GM12878 (cell line): Measurements from ENCODE around the gene ZKSCAN1. TPM values are rescaled to one million over a fixed set of nuclear protein-coding genes. Genes with fewer than 3 reads are reported as not detected.
"Not testable (repeated sequence)": the region's sequence is repeated elsewhere in the genome, so short reads cannot be mapped to it uniquely, and the experiment has no call there.

ENCODE experiments used
- ATAC-seq: fragments of 200-7000 bp; cut with Tn5 transposase; 3 replicates; pipeline ENCODE4 v1.9.1; 2020; ENCODE audit warnings: mild to moderate bottlenecking, moderate library complexity
- BruUV-seq: library from RNA; stranded (reverse); fragments of 400-500 nt; replicated peaks from 2 replicates; lab custom pipeline; 2021; lab: Mats Ljungman, UMichigan
- CTCF ChIA-PET: fragments of 300-600 bp; sonication (Branson Sonifier 250); formaldehyde crosslinking; extraction: SDS; loops from one replicate; lab custom pipeline; 2021; ENCODE audit warnings: inconsistent platforms; lab: Yijun Ruan, JAX
- POLR2A ChIA-PET: fragments of 350-600 bp; formaldehyde crosslinking; extraction: SDS; loops from one replicate; lab custom pipeline; 2021; ENCODE audit warnings: inconsistent platforms; lab: Charles Lee
- RAD21 ChIA-PET: fragments of 300-600 bp; sonication (Branson Sonifier 250); formaldehyde crosslinking; loops from one replicate; lab custom pipeline; 2023; ENCODE audit warnings: antibody characterized with exemption; ENCODE audit not compliant: unreplicated experiment; lab: Charles Lee
- SMC1A ChIA-PET: fragments of 300-600 bp; sonication (Branson Sonifier 250); formaldehyde crosslinking; loops from one replicate; lab custom pipeline; 2023; ENCODE audit not compliant: unreplicated experiment, uncharacterized antibody; lab: Charles Lee
- DNase-seq: peaks from one replicate; pipeline ENCODE4 v3.0.0-alpha.2; 2011; ENCODE audit warnings: low read depth, low spot score
- FAIRE-seq: peaks from 3 replicates; lab custom pipeline; 2011; peaks lifted over from hg19 to GRCh38; lab: Jason Lieb, UNC
- H2AFZ ChIP-seq: 2 replicates; pipeline ENCODE4 v1.6.0; 2011; ENCODE audit warnings: low read depth, low read length, control low read depth; ENCODE audit not compliant: control insufficient read depth
- H3K27ac ChIP-seq: 2 replicates; pipeline ENCODE4 v1.5.1; 2011; ENCODE audit warnings: control low read depth; ENCODE audit not compliant: control insufficient read depth, insufficient read depth
- H3K27me3 ChIP-seq, 2 experiments: replicated peaks in 1 of 2; 2 replicates each; pipeline versions ENCODE4 v1.6.0 to v1.6.1; 2011; ENCODE audit warnings: low read length in 1 of 2; ENCODE audit not compliant: control insufficient read depth in 2 of 2, insufficient read depth in 2 of 2
- H3K36me3 ChIP-seq, 2 experiments: 2 replicates each; pipeline ENCODE4 v1.5.1; 2011; ENCODE audit warnings: low read length in 1 of 2; ENCODE audit not compliant: control insufficient read depth in 2 of 2, insufficient read depth in 2 of 2
- H3K4me1 ChIP-seq: 2 replicates; pipeline ENCODE4 v1.6.1; 2011; ENCODE audit warnings: mild to moderate bottlenecking, low read length, moderate library complexity, mixed read lengths; ENCODE audit not compliant: control insufficient read depth, insufficient read depth
- H3K4me2 ChIP-seq: 2 replicates; pipeline ENCODE4 v1.6.0; 2011; ENCODE audit warnings: control low read depth; ENCODE audit not compliant: control insufficient read depth, insufficient read depth
- H3K4me3 ChIP-seq: fragments of 200-600 bp; sonication (generic); 2 replicates; pipeline ENCODE4 v1.5.1; 2016
- H3K79me2 ChIP-seq: 2 replicates; pipeline ENCODE4 v1.6.0; 2011; ENCODE audit warnings: low read length; ENCODE audit not compliant: control insufficient read depth, insufficient read depth
- H3K9ac ChIP-seq: 2 replicates; pipeline ENCODE4 v1.8.0; 2011; ENCODE audit warnings: low read length, control low read depth, mixed read lengths; ENCODE audit not compliant: control insufficient read depth, insufficient read depth
- H3K9me3 ChIP-seq: replicated peaks from 3 replicates; pipeline ENCODE4 v1.5.1; 2011; ENCODE audit warnings: mild to moderate bottlenecking, low read length; ENCODE audit not compliant: control insufficient read depth, insufficient read depth
- H4K20me1 ChIP-seq: 2 replicates; pipeline ENCODE4 v1.6.0; 2011; ENCODE audit not compliant: control insufficient read depth, insufficient read depth
- FOS ChIP-seq: IDR thresholded peaks from 3 replicates; pipeline ENCODE4 v1.6.1; 2011; ENCODE audit warnings: borderline replicate concordance; ENCODE audit not compliant: insufficient read length; ENCODE audit errors: extremely low read depth
- KLF5 ChIP-seq: fragments of 450-650 bp; IDR thresholded peaks from 2 replicates; pipeline ENCODE4 v1.6.1; 2014; ENCODE audit warnings: mild to moderate bottlenecking; ENCODE audit not compliant: partially characterized antibody
- RFX5 ChIP-seq: IDR thresholded peaks from 2 replicates; pipeline ENCODE4 v1.6.1; 2011; ENCODE audit warnings: low read depth, low read length, improper control_type of control experiment
- SKIL ChIP-seq: fragments of 450-650 bp; IDR thresholded peaks from 2 replicates; pipeline ENCODE4 v1.6.1; 2017; ENCODE audit warnings: mild to moderate bottlenecking, low read depth, inconsistent platforms; ENCODE audit not compliant: poor library complexity, severe bottlenecking
- ZBED1 ChIP-seq: IDR thresholded peaks from 2 replicates; pipeline ENCODE4 v1.6.1; 2016; ENCODE audit warnings: borderline replicate concordance
- WGBS: methylation state at CpG from one replicate; pipeline ENCODE4 v1.1.6; 2016; ENCODE audit warnings: low lambda C conversion rate; ENCODE audit not compliant: insufficient replicate concordance, insufficient coverage; ENCODE audit errors: missing lambda C conversion rate; 5-methylcytosine and 5-hydroxymethylcytosine counted together
- in situ Hi-C: fragments of 300-500 bp; cut with MboI; formaldehyde crosslinking; loops from 9 replicates; pipeline ENCODE4 v1.14.3; 2018; ENCODE audit warnings: mixed read lengths
- intact Hi-C: fragments of 100-400 bp; cut with micrococcal nuclease; formaldehyde crosslinking; loops from one replicate; pipeline ENCODE4 v1.14.2; 2022; ENCODE audit not compliant: unreplicated experiment
- polyA plus RNA-seq, 11 experiments: library from polyadenylated mRNA; depleted of rRNA in 4 of 11; unstranded in 6 of 11; stranded (reverse) in 5 of 11; fragments of >200 nt; fragmentation: Nextera tagmentation in 4 of 11; fragmentation: Illumina TruSeq in 1 of 11; extraction: Ambion mirVana in 4 of 11; extraction: Trizol in 1 of 11; gene quantifications; 1 replicate in 1 of 11; 2 replicates in 10 of 11; pipeline versions ENCODE4 v1.2.1 to v1.2.3, GENCODE V29; 2011 to 2016; ENCODE audit warnings: inconsistent platforms in 2 of 11, missing spikeins in 2 of 11, low read depth in 1 of 11
- total RNA-seq, 4 experiments: library from RNA; depleted of rRNA in 3 of 4; stranded (reverse); fragments of >200 nt in 3 of 4; fragmentation: Illumina TruSeq in 1 of 4; extraction: Trizol in 1 of 4; gene quantifications; 2 replicates each; pipeline versions ENCODE4 v1.2.1 to v1.2.3, GENCODE V29; 2013 to 2021
- TF ChIP-seq, protein P1 (sequence below): fragments of 150-350 bp; IDR thresholded peaks from 2 replicates; pipeline ENCODE4 v1.6.1; 2016; ENCODE audit warnings: low read depth, low read length
- TF ChIP-seq, protein P2 (sequence below): IDR thresholded peaks from 2 replicates; pipeline ENCODE4 v1.6.1; 2011; ENCODE audit warnings: mild to moderate bottlenecking, low read depth, low read length, moderate library complexity; ENCODE audit not compliant: insufficient replicate concordance

ZKSCAN1 gene
- total and polyA plus RNA-seq, 10 of the 15 experiments (the other 5 are each of a cell fraction or from before 2014, with no cell fraction given) = 3.2 to 34.4 (median 18.1) TPM

DNA sequence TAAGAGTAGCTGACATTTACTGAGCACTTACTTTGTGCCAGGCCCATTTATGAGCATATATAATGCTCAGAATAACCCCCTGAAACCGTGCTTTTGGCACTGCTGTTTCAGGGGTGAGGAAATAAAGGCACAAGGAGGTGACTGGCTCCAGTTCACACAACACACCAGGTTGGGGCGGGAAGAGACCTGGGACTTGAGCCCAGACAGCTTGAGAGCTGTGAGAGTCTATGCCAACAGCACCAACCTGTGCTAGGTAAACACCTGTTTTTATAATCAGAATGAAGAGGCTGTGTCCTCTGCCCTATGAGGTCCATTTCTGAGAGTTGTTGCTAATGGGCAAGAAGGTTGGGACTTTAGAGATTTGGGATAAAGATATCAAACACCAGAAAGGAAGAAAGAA lies 30.8 kb upstream of the ZKSCAN1 start:
- no peak overlapping the region for H3K27ac ChIP-seq
- WGBS = 0% methylated on average over 2 of the region's 2 CpGs
- no peak overlapping the region for H2AFZ ChIP-seq
- no peaks in the 10 kb centered on the region for H3K9me3 ChIP-seq
- ChIA-PET POLR2A (no interaction called here), RAD21 (no interaction called here), SMC1A (no interaction called here), CTCF (interaction anchor here (0.6 kb wide), 1 partner anchor 420 kb away, joined by 3 read pairs; no protein-coding TSS in a partner anchor)
- TF ChIP-seq ZBED1 (no peak), FOS (no peak), SKIL (no peak), KLF5 (no peak), RFX5 (no peak)
- TF ChIP-seq, protein P1, sequence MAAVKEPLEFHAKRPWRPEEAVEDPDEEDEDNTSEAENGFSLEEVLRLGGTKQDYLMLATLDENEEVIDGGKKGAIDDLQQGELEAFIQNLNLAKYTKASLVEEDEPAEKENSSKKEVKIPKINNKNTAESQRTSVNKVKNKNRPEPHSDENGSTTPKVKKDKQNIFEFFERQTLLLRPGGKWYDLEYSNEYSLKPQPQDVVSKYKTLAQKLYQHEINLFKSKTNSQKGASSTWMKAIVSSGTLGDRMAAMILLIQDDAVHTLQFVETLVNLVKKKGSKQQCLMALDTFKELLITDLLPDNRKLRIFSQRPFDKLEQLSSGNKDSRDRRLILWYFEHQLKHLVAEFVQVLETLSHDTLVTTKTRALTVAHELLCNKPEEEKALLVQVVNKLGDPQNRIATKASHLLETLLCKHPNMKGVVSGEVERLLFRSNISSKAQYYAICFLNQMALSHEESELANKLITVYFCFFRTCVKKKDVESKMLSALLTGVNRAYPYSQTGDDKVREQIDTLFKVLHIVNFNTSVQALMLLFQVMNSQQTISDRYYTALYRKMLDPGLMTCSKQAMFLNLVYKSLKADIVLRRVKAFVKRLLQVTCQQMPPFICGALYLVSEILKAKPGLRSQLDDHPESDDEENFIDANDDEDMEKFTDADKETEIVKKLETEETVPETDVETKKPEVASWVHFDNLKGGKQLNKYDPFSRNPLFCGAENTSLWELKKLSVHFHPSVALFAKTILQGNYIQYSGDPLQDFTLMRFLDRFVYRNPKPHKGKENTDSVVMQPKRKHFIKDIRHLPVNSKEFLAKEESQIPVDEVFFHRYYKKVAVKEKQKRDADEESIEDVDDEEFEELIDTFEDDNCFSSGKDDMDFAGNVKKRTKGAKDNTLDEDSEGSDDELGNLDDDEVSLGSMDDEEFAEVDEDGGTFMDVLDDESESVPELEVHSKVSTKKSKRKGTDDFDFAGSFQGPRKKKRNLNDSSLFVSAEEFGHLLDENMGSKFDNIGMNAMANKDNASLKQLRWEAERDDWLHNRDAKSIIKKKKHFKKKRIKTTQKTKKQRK = no peak
- TF ChIP-seq, protein P2, sequence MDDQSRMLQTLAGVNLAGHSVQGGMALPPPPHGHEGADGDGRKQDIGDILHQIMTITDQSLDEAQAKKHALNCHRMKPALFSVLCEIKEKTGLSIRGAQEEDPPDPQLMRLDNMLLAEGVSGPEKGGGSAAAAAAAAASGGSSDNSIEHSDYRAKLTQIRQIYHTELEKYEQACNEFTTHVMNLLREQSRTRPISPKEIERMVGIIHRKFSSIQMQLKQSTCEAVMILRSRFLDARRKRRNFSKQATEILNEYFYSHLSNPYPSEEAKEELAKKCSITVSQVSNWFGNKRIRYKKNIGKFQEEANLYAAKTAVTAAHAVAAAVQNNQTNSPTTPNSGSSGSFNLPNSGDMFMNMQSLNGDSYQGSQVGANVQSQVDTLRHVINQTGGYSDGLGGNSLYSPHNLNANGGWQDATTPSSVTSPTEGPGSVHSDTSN = no peak
- DNase-seq (no peak), FAIRE-seq (no peak), ATAC-seq (no peak)
- H3K4me1 ChIP-seq = no peaks in the 10 kb centered on the region
- no peak overlapping the region for H3K9ac ChIP-seq
- intact Hi-C loops = no loop called here
- no peak overlapping the region for H3K4me3 ChIP-seq
- no peak overlapping the region for H3K4me2 ChIP-seq
- H3K27me3 ChIP-seq = peaks cover 0 to 2% of the 10 kb centered on the region in 2 experiments; a peak in 3 of 4 replicates
- no TSS peak for BruUV-seq
- H4K20me1 ChIP-seq = no peaks in the 10 kb centered on the region
- in situ Hi-C loops = loop anchor here (5.0 kb wide), 1 partner anchor 1303 kb away; no protein-coding TSS in a partner anchor
- no peaks in the 10 kb centered on the region for H3K36me3 ChIP-seq
- no peaks in the 10 kb centered on the region for H3K79me2 ChIP-seq

DNA sequence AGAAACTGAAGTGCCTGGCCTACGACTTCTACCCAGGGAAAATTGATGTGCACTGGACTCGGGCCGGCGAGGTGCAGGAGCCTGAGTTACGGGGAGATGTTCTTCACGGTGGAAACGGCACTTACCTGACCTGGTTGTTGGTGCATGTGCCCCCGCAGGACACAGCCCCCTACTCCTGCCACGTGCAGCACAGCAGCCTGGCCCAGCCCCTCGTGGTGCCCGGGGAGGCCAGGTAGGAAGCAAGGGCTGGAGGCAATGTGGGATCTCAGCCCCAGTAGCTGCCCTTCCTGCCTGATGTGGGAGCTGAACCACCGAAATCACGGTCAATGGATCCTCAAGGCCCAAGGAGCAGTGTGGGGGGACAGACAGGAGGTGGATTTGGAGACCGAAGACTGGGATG lies 28.1 kb upstream of the ZKSCAN1 start:
- DNase-seq, H3K4me1 ChIP-seq, FAIRE-seq, H3K27me3 ChIP-seq, H3K27ac ChIP-seq, intact Hi-C loops, H2AFZ ChIP-seq, RAD21 ChIA-PET, H3K79me2 ChIP-seq, H3K36me3 ChIP-seq, H3K9ac ChIP-seq, H4K20me1 ChIP-seq, in situ Hi-C loops, BruUV-seq, H3K9me3 ChIP-seq, ATAC-seq, H3K4me3 ChIP-seq, POLR2A ChIA-PET, H3K4me2 ChIP-seq: not testable (repeated sequence)
- 30% methylated on average over 10 of the region's 14 CpGs for WGBS
- CTCF ChIA-PET = interaction anchor here (2.4 to 13.0 kb wide), 3 partner anchors 9 to 146 kb away, joined by 7 to 178 read pairs (median 66); partner anchors contain the start of genes AZGP1 and TRIM4
- SMC1A ChIA-PET = interaction anchor here (7.4 kb wide), 1 partner anchor 71 kb away, joined by 86 read pairs; the partner anchor contains the start of gene TRIM4
